NCI-H82 (cell line): ENCODE results near the gene PRSS27.
"Not testable (repeated sequence)": the region's sequence is repeated elsewhere in the genome, so short reads cannot be mapped to it uniquely, and the experiment has no call there.

ENCODE experiments used
- DNase-seq: peaks from one replicate; lab custom pipeline; 2025; lab: John Stamatoyannopoulos, UW

PRSS27 gene

DNA sequence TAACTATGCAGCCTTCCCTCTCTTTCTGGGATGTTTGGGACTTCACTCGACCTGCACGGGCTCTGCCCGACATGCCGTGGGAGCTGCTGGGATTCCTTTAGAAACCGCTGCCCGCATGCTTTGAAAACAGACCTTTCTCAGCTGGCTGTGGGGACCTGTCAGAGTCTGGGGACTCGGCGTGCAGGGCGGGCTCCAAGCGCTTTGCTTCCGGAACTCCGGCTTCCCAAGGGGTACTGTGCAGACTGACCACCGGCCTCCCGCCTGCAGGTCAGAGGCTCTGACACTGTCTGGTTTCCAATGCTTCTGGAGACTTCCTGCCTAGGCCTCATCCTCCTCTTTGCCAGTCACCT lies 11.8 kb downstream of the PRSS27 start:
- no peak for DNase-seq

DNA sequence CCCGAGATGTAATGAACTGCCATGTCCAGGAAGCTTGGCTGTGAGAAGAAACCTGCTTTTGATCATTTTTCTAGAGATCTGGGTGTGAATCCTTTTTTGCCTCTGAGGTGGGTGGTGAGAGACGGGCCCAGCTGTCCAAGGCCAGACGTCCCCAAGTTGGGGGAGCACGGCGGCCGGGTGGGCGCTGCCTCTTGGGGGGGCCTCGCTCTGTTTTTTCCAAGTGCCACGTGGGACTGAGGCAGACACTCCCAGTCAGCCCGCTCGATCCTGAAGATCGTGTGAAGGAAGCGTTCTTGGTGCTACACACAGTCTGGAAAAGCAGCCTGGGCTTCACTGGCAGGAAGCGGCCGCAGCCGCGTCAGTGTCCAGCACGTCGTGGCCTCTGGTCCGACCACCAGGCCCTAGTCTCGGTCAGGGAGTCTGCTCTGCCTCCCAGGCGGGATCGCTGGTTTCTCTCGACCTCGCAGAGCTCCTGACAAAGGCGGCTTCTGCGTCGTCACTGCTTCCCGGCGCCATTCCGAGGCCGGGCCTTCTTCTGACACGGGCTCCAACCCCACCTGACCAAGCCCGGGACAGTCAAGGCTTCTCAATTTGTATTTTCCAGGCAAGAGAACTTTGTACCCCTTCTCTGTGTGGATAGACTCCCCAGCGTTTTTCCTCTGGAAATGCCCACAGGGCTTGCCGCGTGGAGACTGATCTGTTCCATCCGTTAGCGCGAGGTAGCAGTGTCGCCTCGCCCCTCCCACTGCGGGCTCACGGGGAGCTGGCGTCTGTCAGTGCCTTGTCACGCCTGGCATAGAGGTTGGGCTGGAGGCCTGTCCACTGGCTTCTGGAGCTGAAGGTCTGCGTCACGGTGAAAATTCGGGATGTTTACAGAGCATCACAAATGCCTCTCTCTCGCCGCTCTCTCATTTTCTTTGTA lies 12.4 kb downstream of the PRSS27 start:
- DNase-seq, result no peak

DNA sequence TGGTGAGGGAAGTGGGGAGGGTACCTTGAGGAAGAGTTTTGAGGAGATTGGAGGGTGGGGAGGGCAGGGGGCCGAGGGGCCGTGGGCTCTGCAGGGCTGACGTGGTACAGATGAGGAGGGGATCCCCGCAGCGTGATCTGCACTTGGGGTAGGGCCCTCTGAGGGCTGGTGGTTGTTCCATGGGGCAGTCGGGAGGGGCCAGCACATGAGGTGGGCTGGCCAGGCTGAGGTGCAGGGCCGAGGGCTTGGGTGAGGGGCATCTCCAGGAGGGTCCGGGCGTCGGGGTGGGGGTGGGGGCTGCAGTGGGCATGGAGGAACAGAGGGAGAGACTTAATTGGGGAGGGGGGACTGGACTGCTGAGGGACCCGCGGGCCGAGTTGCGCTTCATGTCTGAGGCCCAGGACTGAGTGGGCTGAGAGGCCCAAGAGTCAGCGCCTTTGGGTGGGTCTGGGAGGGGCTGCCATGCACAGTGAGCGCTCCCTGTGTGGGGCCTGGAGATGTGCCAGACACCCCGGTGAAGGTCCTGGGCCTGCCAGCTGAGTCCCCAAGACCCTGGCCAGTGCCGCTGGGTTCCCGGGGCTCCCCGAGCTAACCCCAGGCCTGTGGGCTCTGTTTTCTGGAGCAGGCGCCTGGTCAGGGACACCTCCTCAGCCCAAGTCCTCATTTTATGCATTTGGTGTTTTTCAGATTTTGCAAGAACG lies 13.3 kb downstream of the PRSS27 start:
- DNase-seq, result no peak

- no peak for DNase-seq
Observed at GRCh38 chr16:2706085-2706484, 13.9 kb downstream of the PRSS27 start.

GRCh38 chr16:2705351-2705750 lies 14.7 kb downstream of the PRSS27 start:
- no peak for DNase-seq

- DNase-seq, result no peak
Observed at GRCh38 chr16:2704983-2705275, 15.1 kb downstream of the PRSS27 start.

- no peak for DNase-seq
Observed at GRCh38 chr16:2704166-2704982, 15.7 kb downstream of the PRSS27 start.

DNA sequence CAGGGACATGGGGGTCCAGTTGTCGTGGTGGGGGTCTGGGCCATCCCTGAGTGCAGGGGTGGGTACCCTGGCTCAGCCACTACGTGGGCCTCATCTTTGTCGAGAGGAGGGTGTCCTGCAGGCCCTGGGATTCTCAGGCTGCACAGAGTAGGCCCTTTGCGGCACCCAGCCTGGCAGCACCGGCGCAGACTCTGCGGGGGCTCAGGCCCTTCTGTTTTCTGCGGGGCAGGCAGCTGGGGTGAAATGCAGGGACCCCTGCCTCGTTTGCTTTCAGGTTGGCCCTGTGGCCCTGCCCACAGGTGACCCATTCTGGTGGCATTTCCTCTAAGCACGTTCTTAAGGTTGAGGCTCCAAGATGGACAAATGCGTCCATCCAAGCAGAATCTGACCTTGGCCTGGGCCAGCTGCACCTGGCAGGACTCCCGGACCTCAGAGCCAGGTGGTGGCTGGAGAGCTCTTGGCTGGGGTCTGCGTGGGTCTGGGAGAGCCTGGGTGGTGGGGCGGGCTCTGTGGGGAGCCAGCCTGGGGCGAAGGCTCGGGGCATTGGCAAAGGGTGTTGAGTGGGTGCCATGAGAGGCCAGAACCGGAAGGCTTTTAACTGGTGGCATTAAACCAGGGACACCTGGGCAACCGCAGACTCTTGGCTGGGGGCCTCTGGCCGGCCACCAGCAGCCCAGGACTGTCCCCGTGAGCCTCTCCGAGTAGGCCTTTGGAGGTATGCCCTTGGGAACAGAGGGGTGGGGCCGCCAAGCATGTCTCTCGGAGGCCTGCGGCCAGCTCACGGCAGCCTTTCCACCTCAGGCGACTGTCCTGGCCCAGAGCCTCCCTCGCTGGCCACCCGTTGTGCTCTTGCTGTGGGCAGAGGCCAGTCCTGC lies 16.9 kb downstream of the PRSS27 start:
- no peak for DNase-seq

GRCh38 chr16:2702438-2702825 lies 17.6 kb downstream of the PRSS27 start:
- DNase-seq, result no peak

DNA sequence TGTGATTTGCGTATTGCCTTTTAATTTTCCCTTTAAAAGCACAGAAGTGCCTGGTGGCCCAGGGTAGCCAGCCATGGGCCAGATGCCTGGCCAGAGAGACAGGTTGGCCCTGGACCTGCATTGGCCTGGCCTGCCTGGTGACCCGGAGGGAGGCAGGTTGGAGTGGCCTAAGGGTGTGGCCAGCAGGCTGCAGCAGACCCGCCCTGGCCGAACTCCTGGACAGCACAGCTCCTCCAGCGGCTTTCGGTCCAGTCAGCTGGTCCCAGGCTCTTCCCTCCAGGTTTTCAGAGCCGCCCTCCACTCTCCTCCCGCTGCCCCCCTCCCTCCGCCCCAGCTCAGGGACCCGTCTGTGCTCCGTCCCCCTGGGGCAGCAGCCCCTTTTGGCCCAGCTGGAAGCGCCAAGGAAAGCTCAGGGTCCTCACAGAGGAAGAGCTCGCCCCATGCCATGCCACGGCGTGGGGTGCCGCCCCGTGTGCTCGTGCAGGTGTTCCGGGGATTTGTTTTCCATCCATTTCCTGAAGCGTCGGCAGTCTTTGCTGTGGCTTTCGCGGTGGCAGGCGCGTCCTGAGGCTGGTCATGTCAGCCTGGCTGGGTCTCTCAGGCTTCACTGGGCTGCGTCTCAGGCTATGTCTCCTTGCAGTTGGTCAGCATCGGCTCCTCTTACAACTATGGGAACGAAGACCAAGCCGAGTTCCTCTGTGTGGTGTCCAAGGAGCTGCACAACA lies 18.1 kb downstream of the PRSS27 start:
- DNase-seq, result no peak

- DNase-seq, result no peak
Observed at GRCh38 chr16:2701272-2701671, 18.8 kb downstream of the PRSS27 start.

GRCh38 chr16:2700786-2701185 lies 19.2 kb downstream of the PRSS27 start:
- no peak for DNase-seq

- DNase-seq, result no peak
Observed at GRCh38 chr16:2699791-2700600, 20.0 kb downstream of the PRSS27 start.

- DNase-seq, result no peak
Observed at GRCh38 chr16:2698965-2699750, 20.9 kb downstream of the PRSS27 start.

DNA sequence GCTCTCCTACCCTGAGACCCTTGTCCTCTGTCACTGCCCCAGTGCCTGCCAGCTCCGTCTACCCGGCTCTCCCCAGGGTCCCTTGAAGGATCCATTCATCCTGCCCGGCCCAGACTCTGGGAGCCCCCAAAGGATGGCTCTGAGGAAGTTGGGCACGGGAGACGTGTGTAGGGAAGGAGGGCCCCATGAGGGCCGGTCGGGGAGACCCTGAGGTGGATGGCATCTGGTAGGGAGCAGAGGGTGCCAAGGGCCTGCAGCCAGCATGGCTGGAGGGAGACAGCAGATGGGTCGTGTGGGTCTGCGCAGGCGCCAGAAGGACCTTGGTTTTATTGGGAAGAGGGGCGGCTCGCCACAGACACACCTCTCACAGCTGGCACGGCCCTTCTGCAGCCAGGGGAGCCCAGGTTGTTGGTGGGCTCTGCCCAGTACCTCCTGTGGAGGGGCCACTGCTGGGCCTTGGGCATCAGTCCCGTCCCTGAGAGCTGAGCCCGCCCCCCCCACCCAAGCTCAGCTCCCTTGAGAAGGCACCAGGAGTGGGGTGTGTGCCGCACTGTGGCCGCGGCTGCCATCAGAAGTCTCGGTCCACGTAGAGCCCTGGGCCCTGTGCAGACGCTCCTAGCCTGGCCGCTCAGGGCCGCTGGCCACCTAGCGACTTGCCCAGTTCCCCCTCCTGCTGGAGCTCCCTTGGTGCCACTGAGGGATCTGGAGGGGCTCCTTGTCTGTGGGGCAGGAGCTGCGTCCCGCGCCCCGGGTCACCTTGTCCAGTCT lies 21.7 kb downstream of the PRSS27 start:
- no peak for DNase-seq

DNA sequence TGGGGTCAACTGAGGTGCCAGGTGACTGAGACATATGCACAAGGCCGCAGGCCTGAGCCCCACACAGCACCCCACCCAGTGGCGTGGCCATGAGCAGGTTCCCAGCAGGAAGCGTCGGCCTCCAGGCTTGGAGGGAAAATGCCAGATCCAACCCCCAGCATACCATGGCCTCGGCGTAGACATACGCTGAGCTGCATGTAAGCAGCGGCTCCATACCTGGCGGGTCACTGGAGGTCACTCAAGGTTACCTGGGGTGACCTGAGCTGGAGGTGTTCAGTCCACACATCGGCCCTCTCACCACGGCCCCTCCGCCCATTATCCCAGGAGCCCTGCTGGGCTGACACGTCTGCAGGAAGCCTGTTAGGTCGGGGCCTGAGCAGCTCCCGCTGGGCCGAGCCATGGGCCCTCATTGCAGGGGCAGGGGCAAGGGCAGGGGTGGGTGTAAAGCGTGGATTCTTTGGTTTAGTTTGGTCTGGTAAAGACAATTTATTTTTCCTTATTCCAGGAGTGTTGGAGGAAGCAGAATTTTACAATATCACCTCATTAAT lies 22.5 kb downstream of the PRSS27 start:
- DNase-seq, result no peak

DNA sequence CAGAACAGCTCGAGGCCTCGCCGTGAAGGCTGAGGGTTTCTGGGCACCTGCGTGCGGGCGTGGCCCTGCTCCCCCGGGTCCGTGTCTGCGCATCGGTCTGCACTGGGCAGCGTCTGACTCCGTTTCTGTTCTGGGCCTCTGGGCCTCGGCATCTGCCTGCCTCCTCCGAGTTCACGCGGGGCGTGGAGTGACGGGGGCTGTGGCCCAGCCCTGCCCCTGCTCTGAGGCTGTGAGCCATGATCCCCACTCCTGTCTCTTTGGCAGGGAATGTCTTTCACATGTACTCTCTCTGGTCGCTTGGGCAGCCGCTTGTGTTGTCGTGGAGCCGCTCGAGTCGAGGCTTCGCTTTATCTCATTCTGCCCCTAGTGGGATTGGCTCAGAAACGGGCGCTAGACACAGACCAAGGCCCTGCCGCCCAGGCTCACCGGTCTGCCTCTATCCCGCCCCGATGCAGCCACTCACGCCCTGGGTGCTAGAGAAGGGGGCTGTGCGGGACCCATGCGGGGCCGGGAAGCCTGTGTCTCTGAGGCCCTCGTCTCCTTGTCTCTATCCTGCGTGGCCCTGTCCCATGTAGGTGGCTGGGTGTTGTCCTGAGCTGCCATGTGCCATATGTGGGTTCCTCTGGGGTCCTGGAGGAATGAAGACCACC lies 23.3 kb downstream of the PRSS27 start:
- DNase-seq, result not testable (repeated sequence)
